CD4-positive, alpha-beta T cell treated with Interleukin-4 for 1 hour (primary cell): Measurements from ENCODE around the gene E4F1.
"Not testable (repeated sequence)": the region's sequence is repeated elsewhere in the genome, so short reads cannot be mapped to it uniquely, and the experiment has no call there.

ENCODE experiments used
- DNase-seq, 2 donors: peaks; one replicate each; pipeline ENCODE4 v3.0.0-alpha.2; 2020 to 2022

E4F1 gene

DNA sequence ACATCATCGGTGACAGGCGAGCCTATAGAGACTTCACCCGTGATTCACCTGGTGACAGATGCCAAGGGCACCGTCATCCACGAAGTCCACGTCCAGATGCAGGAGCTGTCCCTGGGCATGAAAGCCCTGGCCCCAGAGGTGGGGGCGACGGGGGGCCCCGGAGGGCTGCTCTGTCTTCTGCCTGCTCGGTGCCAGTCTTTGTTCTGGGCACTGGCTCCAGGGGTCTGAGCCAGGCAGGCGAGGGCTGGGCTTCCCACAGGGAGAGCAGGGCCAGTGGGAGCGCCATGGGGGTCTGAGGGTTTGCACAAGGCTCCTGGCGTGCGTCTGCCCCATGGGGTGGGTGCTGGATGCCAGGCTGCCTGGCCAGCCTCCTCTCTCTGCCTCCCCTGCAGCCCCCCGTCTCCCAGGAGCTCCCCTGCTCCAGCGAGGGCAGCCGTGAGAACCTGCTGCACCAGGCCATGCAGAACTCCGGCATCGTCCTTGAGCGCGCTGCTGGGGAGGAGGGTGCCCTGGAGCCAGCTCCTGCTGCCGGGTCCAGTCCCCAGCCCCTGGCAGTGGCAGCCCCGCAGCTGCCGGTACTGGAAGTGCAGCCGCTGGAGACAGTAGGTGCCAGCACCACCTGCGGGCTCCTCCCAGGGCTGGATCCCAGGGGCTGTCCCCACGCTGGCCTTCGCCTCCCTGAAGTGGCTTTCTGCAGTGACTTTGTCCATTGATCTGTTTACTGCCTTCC is 9.8 kb downstream of the E4F1 start:
- DNase-seq: no peak

DNA sequence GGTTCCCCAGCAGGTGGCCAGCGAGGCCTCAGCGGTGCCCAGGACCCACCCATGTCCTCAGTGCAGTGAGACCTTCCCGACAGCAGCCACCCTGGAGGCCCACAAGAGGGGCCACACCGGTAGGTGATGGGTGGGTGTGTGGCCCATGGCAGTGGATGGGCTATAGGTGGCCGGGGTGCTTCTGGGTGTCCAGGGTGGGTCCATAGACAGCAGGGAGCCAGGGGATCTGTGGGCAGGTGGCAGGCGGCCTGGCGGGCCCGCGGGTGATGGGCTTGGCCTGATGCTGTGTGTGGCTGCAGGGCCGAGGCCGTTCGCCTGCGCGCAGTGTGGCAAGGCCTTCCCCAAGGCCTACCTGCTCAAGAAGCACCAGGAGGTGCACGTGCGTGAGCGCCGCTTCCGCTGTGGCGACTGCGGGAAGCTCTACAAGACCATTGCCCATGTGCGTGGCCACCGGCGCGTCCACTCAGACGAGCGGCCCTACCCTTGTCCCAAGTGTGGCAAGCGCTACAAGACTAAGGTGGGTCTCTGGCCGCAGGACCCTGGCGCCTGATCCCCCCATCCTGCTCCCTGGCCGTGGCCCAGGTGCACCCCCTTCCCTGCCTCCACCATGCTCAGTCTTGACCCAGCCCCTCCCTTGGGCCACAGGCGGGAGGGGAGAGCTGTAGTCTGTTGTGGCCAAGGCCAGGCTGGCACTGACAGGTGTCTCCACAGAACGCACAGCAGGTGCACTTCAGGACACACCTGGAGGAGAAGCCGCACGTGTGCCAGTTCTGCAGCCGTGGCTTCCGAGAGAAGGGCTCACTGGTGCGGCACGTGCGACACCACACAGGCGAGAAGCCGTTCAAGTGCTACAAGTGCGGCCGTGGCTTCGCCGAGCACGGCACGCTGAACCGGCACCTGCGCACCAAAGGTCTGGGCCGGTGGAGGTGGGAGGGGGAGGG is 10.8 kb downstream of the E4F1 start:
- no peak for DNase-seq

DNA sequence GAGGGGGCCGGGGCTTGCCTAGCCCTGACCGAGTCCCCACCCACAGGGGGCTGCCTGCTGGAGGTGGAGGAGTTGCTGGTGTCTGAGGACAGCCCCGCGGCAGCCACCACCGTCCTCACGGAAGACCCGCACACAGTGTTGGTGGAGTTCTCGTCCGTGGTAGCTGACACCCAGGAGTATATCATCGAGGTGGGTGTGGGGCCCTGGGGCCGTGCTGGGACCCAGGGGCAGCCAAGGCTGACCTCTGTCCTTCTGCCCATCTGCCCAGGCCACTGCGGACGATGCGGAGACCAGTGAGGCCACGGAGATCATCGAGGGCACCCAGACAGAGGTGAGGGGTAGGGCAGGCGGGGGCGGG is 11.4 kb downstream of the E4F1 start:
- no peak for DNase-seq

DNA sequence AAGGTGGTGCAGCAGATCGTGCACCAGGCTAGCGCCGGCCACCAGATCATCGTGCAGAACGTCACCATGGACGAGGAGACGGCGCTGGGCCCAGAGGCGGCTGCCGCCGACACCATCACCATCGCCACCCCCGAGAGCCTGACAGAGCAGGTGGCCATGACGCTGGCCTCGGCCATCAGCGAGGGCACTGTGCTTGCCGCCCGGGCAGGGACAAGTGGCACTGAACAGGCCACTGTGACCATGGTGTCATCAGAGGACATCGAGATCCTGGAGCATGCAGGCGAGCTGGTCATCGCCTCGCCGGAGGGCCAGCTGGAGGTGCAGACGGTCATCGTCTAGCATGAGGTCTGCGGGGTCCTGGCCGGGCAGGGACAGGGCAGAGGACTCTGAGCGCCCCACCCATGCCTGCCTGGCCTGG is 11.9 kb downstream of the E4F1 start:
- no peak for DNase-seq

DNA sequence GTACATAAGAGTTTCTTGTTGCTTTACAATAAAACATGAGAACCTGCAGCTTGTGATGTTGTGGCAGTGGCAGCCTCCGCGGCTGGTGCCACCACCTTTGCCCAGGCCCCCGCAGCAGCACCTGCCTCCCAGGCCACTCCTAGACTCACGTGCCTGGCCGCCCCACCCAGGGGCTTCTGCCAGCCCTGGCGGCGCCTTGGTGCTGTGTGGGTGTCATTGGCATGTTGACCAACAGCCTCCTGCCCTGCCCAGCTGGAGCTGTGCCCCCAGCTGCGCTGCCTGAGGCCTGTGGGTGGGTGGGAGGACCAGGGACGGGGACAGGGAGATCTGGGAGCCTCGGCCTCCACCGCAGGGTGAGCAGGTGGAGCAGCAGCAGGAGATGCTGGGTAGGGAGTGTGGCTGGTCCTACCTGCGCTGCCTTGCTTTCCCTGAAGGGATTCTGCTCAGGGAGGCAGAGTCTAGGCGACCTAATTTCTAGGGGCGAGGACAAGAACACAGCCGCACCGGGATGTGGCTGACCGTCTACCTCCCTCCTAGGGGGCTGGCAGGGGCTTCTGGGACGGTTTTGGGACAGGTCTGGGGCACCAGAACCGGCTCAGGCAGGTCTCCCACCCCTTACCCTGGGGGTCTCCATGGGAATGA is 12.4 kb downstream of the E4F1 start:
- no peak for DNase-seq

DNA sequence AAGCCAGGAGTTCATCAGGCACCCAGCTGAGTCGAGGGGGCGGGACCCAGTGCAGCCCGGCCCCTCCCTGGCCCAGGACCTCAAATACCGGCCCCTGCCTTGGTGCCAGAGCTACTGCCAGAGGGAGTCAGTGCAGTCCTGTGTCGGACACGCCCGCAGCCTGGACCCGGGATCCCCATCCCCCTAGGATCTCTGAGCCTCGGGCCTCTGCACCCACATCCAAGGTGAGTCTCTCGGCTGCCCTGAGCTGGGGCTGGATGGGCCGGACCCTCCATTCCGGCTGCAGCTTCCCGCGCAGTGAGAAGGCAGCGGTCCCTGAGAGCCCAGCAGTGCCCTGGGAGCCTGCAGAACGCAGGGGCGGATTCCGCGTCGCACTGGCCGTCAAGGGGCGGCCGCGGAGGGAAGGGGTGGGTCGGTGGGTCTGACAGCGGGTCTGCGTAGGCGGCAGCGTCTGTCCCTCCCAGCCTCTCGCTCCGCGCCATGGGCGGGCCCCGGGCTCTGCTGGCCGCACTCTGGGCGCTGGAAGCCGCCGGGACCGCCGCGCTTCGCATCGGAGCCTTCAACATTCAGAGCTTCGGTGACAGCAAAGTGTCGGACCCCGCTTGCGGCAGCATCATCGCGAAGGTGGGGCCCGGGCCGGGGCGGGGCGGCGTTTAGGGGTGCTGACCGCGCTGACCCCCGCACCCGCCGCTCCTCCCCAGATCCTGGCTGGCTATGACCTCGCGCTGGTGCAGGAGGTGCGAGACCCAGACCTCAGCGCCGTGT is 13.1 kb downstream of the E4F1 start, which contains the start of gene DNASE1L2:
Gene DNASE1L2 (plus strand): TSS at position 108 of the 765 bp plus-strand sequence. CDS start 373 bp downstream, at position 481.
- DNase-seq: no peak

DNA sequence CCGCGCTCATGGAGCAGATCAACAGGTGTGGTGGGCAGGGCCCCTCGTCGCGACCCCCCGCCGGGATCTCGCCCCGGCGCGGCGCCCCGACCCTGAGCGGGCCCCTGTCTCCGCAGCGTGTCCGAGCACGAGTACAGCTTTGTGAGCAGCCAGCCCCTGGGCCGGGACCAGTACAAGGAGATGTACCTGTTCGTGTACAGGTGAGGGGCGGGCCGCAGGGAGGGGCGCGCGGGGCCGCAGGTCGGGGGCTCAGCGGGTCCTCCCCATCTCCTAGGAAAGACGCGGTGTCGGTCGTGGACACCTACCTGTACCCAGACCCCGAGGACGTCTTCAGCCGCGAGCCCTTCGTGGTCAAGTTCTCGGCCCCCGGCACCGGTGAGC is 13.7 kb downstream of the E4F1 start:
- no peak for DNase-seq

DNA sequence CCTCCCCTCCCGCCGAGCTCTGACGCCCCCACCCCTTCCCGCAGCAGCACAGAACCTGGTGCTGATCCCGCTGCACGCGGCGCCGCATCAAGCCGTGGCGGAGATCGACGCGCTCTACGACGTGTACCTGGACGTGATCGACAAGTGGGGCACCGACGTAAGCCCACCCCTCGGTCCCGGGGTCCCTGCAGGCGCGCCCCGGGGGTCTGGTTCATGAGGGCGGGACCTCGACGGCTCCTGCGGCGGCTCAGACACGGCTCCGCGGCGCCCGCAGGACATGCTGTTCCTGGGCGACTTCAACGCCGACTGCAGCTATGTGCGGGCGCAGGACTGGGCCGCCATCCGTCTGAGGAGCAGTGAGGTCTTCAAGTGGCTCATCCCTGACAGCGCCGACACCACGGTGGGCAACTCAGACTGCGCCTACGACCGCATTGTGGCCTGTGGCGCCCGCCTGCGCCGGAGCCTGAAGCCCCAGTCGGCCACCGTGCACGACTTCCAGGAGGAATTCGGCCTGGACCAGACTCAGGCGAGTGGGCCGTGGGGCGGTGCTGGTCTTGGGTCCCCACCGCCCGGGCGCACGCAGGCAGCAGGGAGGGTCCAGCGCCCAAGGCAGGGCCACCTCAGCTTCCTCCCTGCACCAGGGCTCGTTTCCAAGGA is 14.2 kb downstream of the E4F1 start:
- DNase-seq: no peak

DNA sequence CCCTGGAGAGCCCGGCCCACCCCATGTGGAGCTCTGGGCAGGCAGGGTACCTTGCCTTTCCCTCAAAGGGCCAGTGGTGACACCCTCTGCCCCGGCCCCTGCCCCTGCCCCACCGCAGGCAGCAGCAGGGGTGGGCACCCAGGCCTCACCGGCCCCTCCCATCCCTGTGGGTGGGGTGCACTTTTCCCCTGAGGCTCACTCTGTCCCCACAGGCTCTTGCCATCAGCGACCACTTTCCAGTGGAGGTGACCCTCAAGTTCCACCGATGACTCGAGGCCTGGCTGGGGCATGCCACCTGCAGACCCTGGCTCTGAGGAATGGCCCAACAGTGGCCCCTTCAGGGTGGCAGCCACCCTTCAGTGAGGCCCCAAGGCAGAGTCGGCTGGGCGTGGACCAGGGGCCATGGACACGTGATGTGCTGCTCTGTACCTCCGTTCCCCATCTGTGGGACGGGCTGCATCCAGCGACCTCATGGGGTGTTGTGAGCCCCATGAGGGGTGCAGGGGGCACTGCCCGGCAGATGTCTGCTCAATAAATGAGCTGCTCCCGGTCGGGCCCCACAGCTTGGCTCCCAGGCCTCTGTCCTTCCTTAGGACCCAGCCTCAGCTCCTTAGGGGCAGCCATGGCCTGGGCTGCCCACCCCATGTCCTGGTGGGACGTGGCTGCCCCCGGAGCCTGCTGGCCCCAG is 14.9 kb downstream of the E4F1 start:
- DNase-seq: no peak

DNA sequence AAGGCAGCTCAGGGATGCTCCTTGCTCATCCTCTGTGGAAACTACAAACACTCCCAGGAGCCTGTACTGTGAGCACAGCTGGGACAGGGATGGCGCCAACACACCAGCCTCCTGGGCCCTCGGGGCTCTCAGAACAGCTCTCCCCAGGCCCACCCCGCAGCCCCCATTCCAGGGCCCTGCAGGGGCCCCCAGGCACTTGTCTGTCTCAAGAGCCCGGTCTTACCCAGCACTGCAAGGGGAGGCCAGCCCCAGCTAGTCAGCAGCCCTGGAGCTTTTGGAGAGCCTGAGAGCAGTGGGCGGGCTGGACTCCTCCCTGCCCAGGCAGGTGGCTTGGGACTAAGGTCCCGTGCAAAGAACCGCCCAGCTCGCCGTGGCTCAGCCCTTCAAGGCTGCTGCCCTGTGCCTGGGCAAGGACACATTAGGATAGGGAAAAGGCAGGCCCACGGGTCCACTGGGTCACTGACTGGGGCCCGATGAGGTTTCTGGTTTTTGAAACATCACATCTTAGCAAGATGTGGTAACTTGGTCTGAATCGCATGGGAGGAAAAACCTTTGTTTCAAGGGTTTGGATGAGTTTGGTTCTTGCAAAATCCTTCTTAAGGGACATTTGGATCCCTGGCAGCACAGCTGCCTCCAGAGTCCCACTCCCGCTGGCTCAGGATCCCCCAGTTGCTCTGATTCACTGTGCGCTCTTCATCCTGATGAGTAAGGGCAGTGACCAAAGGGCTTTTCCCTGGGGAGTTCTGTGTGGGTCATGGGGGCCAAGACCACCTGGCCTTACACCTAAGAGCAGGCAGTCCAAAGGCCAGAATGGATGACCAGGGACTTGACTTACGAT is 15.7 kb downstream of the E4F1 start:
- DNase-seq: no peak

DNA sequence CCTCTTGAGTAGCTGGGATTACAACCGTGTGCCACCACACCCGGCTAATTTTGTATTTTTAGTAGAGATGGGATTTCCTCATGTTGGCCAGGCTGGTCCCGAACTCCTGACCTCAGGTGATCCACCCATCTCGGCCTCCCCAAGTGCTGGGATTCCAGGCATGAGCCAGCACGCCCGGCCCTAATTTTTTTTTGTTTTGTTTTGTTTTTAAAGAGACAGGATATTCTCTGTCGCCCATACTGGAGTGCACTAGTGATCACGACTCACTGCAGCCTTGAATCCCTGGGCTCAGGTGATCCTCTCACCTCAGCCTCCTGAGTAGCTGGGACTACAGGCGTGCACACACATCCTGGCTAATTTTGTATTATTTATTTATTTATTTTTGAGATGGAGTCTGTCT is 16.9 kb downstream of the E4F1 start:
- not testable (repeated sequence) for DNase-seq

DNA sequence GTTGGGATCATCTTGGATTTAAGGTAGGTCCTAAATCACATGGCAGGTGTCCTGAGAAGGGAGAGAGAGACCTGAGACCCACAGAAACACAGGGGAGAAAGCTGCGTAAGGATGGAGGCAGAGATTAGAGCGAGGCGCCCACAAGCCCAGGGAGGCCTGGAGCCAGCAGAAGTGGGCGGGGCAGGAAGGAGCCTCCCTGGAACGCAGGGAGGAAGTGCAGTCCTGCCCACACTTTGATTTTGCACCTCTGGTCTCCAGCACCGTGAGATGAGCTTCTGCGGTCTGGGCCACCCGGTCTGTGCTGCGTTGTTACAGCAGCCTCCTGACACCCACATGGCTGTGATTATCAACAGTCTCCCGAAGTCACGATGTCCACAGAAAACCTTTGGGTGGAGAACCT is 19.2 kb downstream of the E4F1 start:
- no peak for DNase-seq

DNA sequence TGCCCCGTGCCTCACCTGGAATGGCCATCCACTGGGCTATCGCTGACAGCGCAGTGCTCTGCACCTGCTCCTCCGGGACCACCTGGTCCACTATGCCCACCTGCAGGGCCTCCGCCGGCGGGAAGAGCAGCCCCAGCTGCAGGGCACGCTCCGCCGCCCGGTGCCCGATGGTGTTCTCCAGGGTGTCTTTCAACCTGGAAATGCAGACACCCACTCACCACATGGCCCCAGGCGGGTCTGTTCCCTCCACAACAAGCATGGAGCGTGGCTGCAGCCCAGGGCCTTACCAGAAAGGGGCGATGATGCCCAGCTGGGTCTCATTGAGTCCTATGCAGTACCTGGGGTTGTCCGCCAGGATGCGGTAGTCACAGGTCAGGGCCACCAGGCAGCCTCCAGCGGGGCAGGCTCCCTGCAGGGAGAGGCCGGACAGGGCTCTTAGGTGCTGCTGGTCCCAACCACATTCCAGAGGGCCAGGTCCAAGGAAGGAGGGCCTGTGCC is 19.7 kb downstream of the E4F1 start:
- no peak for DNase-seq

DNA sequence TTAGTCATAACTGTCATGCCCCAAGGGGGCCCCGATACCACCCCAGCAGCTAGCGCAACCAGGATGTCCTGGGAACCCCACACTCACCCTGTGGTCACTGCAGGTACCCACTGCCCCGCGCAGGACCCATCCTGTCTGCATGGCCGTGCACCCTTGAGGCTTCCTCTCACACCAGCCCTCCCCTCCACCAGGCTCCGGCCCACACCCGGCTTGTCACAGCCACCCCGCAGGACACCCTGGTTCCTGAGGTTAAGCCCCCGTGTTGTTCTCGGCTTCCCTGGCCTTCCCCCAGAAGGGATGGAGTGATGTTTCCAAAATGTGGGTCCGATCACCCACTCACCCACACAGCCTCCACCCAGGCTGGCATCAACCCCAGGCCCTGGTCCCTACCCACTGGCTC is 20.4 kb downstream of the E4F1 start:
- no peak for DNase-seq

DNA sequence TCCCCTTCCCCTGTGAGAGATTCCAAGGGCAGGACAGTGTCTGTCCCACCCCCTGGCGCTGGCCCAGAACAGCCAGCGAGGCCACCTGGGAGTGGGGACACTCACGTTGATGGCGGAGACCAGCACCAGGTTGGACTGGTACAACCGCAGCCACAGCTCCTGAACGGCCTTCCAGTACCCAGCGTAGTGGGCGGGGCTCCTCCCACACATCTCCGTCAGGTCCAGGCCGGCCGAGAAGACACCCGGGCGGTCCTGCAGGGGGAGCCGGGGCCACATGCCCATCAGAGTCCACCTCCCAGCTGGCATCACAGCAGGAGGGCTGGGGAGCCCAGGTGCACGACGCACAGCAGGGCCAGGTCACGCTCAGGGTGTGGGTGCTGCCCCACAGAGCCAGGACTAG is 20.9 kb downstream of the E4F1 start:
- no peak for DNase-seq

DNA sequence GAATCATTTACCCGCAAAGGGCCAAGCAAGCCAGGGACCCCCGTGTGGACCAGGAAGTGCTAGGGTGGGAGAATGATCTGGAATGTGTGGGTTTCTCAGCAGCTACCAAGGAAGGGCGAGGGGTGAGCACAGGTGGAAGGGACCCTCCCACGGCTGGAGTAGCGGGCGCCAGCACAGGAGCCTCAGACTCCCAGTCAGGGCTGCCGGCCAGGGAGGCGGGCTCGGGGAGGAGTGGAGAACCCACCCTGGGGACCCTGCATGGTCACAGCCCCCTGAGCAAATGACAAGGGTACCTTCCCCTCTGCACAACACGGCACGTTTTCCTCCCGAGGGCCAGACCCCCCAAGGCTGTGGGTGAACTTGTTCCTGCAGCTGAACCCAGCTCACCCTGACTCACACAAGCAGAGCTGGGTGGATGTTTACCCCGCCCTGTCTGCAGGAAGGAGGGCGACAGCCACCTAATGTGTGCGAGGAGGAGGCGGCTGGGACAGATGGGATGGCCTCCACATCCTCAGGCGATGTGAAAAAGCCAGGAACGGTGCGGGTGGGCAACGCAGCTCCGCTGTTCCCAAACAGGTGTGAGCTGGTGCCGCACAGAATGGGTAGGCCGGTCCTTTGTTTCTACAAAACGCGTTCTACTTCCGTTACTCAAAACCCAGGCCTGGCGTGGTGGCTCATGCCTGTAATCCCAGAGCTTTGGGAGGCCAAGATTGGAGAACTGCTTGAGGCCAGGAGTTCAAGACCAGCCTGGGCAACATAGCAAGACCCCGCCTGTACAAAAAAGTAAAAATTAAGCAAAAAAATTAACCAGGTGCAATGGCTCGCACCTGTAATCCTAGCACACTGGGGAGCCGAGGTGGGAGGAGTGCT is 21.8 kb downstream of the E4F1 start:
- no peak for DNase-seq

DNA sequence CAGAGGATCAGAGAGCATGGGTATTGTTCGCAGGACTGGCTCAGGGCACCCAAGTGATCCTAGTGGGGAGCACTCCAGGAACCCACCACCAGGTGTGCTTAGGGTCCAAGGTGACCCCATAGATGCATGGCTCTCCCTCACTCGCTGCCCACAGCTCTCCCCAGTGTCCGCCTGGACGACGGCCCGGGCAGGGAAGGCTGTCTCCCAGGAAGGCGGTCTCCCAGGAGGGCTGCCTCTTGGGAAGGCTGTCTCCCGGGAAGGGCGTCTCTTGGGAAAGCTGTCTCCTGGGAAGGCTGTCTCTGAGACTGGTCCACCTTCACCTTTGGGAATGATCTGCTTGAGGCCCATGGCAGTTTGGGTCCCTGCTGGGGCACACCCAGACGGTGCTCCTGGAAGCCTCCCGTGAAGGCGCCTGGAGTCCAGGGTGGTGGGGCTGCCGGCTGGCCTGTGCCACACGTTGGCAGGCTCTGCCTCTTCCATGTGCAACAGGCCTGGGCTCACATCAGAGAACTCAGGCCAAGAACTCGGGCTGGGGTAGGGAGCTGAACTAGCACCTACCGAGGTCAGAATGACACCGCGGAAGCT is 23.0 kb downstream of the E4F1 start:
- DNase-seq: no peak

DNA sequence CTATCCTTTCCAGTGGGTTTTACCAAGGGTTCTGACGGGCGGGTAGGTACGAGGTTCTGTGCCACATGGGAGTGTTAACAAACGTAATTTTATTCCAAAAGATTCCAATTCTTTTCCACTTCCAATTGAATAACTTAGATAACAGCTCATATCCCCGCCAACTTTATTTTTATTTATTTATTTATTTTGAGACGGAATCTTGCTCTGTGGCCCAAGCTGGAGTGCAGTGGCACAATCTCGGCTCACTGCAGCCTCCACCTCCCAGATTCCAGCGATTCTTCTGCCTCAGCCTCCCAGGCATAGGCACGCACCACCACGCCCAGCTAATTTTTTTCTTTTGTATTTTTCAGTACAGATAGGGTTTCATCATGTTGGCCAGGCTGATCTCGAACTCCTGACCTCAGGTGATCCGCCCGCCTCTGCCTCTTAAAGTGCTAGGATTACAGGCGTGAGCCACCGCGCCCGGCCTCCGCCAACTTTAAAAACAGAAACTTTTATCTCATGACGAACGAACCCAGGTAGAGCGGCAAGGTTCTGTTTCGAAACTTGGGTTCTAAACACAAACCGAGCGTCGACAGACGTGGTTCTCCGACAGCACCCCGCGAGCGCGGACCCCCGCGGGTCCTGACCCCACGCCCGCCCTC is 27.4 kb downstream of the E4F1 start:
- DNase-seq: peak; percentile 59 to 62
